ENCODE measurements around the gene CDH4. TPM values are rescaled to one million over a fixed set of nuclear protein-coding genes. Genes with fewer than 3 reads are reported as not detected.

The CDH4 gene
- total and polyA plus RNA-seq, 2 of the 8 experiments (the other 6 are each of a cell fraction or from before 2014, with no cell fraction given): 4.3 to 7.9 TPM

GRCh38 chr20:61810738-61811135 is 558.7 kb downstream of the CDH4 start:
- Histone ChIP-seq H3K23me2 (ENCODE audit: low read depth, low read length) (no peaks in the 10 kb centered on the region), H4K20me1 (replicated peaks in 1 of 2; ENCODE audit: control insufficient read depth in 1 of 2, insufficient read depth in 2 of 2, low read length in 2 of 2) (peaks cover 0 to 7% of the 10 kb centered on the region in 2 experiments), H2BK120ac (replicated peaks; ENCODE audit: low read depth, low read length) (no peak overlapping the region), H2AK5ac (ENCODE audit: low read depth, low read length) (no peak overlapping the region), H3K4ac (replicated peaks; ENCODE audit: insufficient read length, low read depth, low read length) (no peak overlapping the region), H3K36me3 (ENCODE audit: control insufficient read depth in 2 of 4, insufficient read depth in 4 of 4, low read length in 3 of 4) (no peaks in the 10 kb centered on the region), H3K4me2 (ENCODE audit: insufficient read depth in 1 of 2, low read depth in 2 of 2, low read length in 2 of 2) (no peak overlapping the region), H3K4me1 (replicated peaks in 1 of 4; ENCODE audit: control insufficient read depth in 3 of 4, insufficient read depth in 4 of 4, low read length in 3 of 4) (no peaks in the 10 kb centered on the region), H3K9ac (replicated peaks in 1 of 4; ENCODE audit: extremely low read depth in 1 of 4, low read depth in 3 of 4, low read length in 3 of 4) (no peak overlapping the region), H3K4me3 (ENCODE audit: extremely low read depth in 1 of 4, insufficient read depth in 2 of 4, low read depth in 3 of 4, low read length in 4 of 4) (no peak overlapping the region), H3K9me3 (ENCODE audit: insufficient read depth in 2 of 2, low read depth in 1 of 2, low read length in 1 of 2) (no peaks in the 10 kb centered on the region), H2BK5ac (ENCODE audit: low read depth, low read length) (no peak overlapping the region), H2BK12ac (ENCODE audit: low read depth, low read length) (no peak overlapping the region), H3K27ac (ENCODE audit: low read depth, low read length) (no peak overlapping the region), H3K18ac (ENCODE audit: extremely low read depth, low read length) (no peak overlapping the region), H4K8ac (ENCODE audit: extremely low read depth, insufficient read depth, low read length) (no peak overlapping the region), H2AFZ (ENCODE audit: low read length) (no peak overlapping the region), H3K56ac (replicated peaks; ENCODE audit: insufficient read length, low read depth, low read length) (no peak overlapping the region), H3K79me1 (ENCODE audit: low read depth, low read length) (no peaks in the 10 kb centered on the region), H4K5ac (ENCODE audit: insufficient read length, low read depth, low read length) (no peak overlapping the region), H2BK15ac (ENCODE audit: low read length) (no peak overlapping the region), H4K91ac (replicated peaks; ENCODE audit: insufficient read length, low read length) (no peak overlapping the region), H3K14ac (ENCODE audit: insufficient read length) (no peak overlapping the region), H3K27me3 (replicated peaks in 1 of 4; ENCODE audit: control insufficient read depth in 3 of 4, extremely low read depth in 1 of 4, insufficient read depth in 3 of 4, low read length in 3 of 4) (peaks cover 0 to 5% (median 0%) of the 10 kb centered on the region in 4 experiments; a peak in 3 of 7 replicates), H2BK20ac (ENCODE audit: low read length) (no peak overlapping the region), H3K23ac (ENCODE audit: insufficient read length) (no peak overlapping the region), H3K79me2 (ENCODE audit: control insufficient read depth in 1 of 2, insufficient read depth in 2 of 2, low read length in 2 of 2) (no peaks in the 10 kb centered on the region)
- WGBS, 2 experiments (ENCODE audit: extremely low coverage in 1 of 2, insufficient coverage in 1 of 2, insufficient read length in 1 of 2, insufficient replicate concordance in 2 of 2, low coverage in 1 of 2, low lambda C conversion rate in 2 of 2, missing lambda C conversion rate in 1 of 2): 85% methylated on average over 17 of the region's 17 CpGs; no CpG with 5 or more reads in 1 of the 2 experiments
- CTCF ChIA-PET (ENCODE audit: partially characterized antibody): interaction anchor here (0.9 to 1.2 kb wide), 3 partner anchors 11 to 85 kb away, joined by 3 to 4 read pairs (median 3); no protein-coding TSS in a partner anchor
- TF ChIP-seq POLR2AphosphoS5 (IDR thresholded peaks at IDR 0.05; ENCODE audit: low read depth, low read length): no peak
- TF ChIP-seq FOSL1 (IDR thresholded peaks at IDR 0.05; ENCODE audit: insufficient read depth, low read depth, low read length): no peak
- TF ChIP-seq EP300 (IDR thresholded peaks at IDR 0.05; ENCODE audit: borderline replicate concordance in 1 of 2, low read depth in 2 of 2, low read length in 2 of 2): no peak
- TF ChIP-seq HDAC2 (IDR thresholded peaks at IDR 0.05; ENCODE audit: borderline replicate concordance in 1 of 2, low read depth in 2 of 2, low read length in 2 of 2): no peak
- no peak for TF ChIP-seq TAF7 (optimal IDR thresholded peaks at IDR 0.05; ENCODE audit: borderline replicate concordance, low read depth, low read length)
- no peak for TF ChIP-seq GABPA (IDR thresholded peaks at IDR 0.05; ENCODE audit: borderline replicate concordance, insufficient read depth, low read length)
- no peak for TF ChIP-seq ASH2L (IDR thresholded peaks at IDR 0.05; ENCODE audit: low read length)
- no peak for TF ChIP-seq NANOG (IDR thresholded peaks at IDR 0.05; ENCODE audit: insufficient read depth, low read depth, low read length, poor library complexity, severe bottlenecking)
- TF ChIP-seq YY1 (IDR thresholded peaks at IDR 0.05; ENCODE audit: low read depth, low read length): no peak
- TF ChIP-seq SUZ12 (IDR thresholded peaks at IDR 0.05; ENCODE audit: low read length): no peak
- TF ChIP-seq RAD21 (IDR thresholded peaks at IDR 0.05 in 1 of 2, conservative IDR thresholded peaks at IDR 0.05 in 1 of 2; ENCODE audit: low read depth in 2 of 2, low read length in 2 of 2): no peak
- DNase-seq (ENCODE audit: low read depth in 1 of 2, low spot score in 2 of 2) (no peak), FAIRE-seq (no peak)
- POLR2A ChIA-PET (ENCODE audit: partially characterized antibody): interaction anchor here (0.7 kb wide), 1 partner anchor 158 kb away, joined by 3 read pairs; no protein-coding TSS in a partner anchor

Data from H1 (cell line).